Sigmoid colon (tissue), 7 donors: ENCODE data around the gene NUCKS1. TPM values are rescaled to one million over a fixed set of nuclear protein-coding genes. Genes with fewer than 3 reads are reported as not detected.

Source experiments
- DNase-seq: peaks from one replicate; pipeline ENCODE4 v3.0.0-alpha.2; 2019
- H3K27ac ChIP-seq, 4 donors: fragments of 200-600 bp; sonication (generic); one replicate each; pipeline ENCODE4 v1.5.1; 2016 to 2019; ENCODE audit warnings: mild to moderate bottlenecking in 1 of 4
- H3K27me3 ChIP-seq, 3 donors: fragments of 200-600 bp; sonication (generic); one replicate each; pipeline ENCODE4 v1.5.1; 2019; ENCODE audit warnings: mild to moderate bottlenecking in 1 of 3
- H3K36me3 ChIP-seq, 4 donors: fragments of 200-600 bp; sonication (generic); one replicate each; pipeline ENCODE4 v1.5.1; 2016 to 2019
- H3K4me1 ChIP-seq, 4 donors: fragments of 200-600 bp; sonication (generic); one replicate each; pipeline ENCODE4 v1.5.1; 2017 to 2019
- H3K4me3 ChIP-seq, 4 donors: fragments of 200-600 bp; sonication (generic); one replicate each; pipeline ENCODE4 v1.5.1; 2017 to 2019; ENCODE audit warnings: mild to moderate bottlenecking in 2 of 4, moderate library complexity in 1 of 4
- H3K9me3 ChIP-seq, 4 donors: fragments of 200-600 bp in 3 of 4; sonication (generic) in 3 of 4; one replicate each; pipeline versions ENCODE4 v1.5.1 to v1.6.1; 2013 to 2019
- EP300 ChIP-seq, 4 donors: sonication (generic); formaldehyde crosslinking; IDR thresholded peaks; one replicate each; pipeline ENCODE4 v1.6.1; 2017; ENCODE audit warnings: antibody characterized with exemption in 4 of 4
- POLR2A ChIP-seq, 2 donors: fragments of 450-650 bp; IDR thresholded peaks; one replicate each; pipeline ENCODE4 v1.6.1; 2016; ENCODE audit warnings: antibody characterized with exemption in 2 of 2, mild to moderate bottlenecking in 2 of 2, moderate library complexity in 2 of 2
- POLR2AphosphoS5 ChIP-seq, 4 donors: sonication (generic); formaldehyde crosslinking; IDR thresholded peaks; one replicate each; pipeline ENCODE4 v1.6.1; 2017; ENCODE audit warnings: antibody characterized with exemption in 4 of 4
- WGBS, 2 donors: extraction: QIAGEN DNeasy Blood & Tissue Kit; methylation state at CpG; one replicate each; pipeline ENCODE4 v1.1.7; 2013; 5-methylcytosine and 5-hydroxymethylcytosine counted together
- intact Hi-C: fragments of 100-400 bp; cut with DNase I; formaldehyde crosslinking; loops from one replicate; pipeline ENCODE4 v1.15.1; 2023
- polyA plus RNA-seq, 3 donors: library from polyadenylated mRNA; stranded (reverse); fragments of 200-250 nt; gene quantifications; one replicate each; pipeline ENCODE4 v1.2.3, GENCODE V29; 2013
- total RNA-seq, 4 donors: library from RNA; depleted of rRNA; stranded (reverse); fragments of >200 nt; gene quantifications; one replicate each; pipeline ENCODE4 v1.1.0, GENCODE V29; 2016
- TF ChIP-seq, protein P1 (sequence below), 4 experiments: fragments of 450-650 bp in 3 of 4; fragments of 200-600 bp in 1 of 4; IDR thresholded peaks; one replicate each; pipeline ENCODE4 v1.5.1; 2016 to 2019; ENCODE audit warnings: antibody characterized with exemption in 4 of 4, mild to moderate bottlenecking in 3 of 4, moderate library complexity in 2 of 4
- donor health status: healthy with polysubstance abuse.
- donor health status: Bipolar disorder and iron deficiency.
- donor health status: healthy.

NUCKS1 gene
- total and polyA plus RNA-seq, 7 donors = 22.2 to 112 (median 88.9) TPM

DNA sequence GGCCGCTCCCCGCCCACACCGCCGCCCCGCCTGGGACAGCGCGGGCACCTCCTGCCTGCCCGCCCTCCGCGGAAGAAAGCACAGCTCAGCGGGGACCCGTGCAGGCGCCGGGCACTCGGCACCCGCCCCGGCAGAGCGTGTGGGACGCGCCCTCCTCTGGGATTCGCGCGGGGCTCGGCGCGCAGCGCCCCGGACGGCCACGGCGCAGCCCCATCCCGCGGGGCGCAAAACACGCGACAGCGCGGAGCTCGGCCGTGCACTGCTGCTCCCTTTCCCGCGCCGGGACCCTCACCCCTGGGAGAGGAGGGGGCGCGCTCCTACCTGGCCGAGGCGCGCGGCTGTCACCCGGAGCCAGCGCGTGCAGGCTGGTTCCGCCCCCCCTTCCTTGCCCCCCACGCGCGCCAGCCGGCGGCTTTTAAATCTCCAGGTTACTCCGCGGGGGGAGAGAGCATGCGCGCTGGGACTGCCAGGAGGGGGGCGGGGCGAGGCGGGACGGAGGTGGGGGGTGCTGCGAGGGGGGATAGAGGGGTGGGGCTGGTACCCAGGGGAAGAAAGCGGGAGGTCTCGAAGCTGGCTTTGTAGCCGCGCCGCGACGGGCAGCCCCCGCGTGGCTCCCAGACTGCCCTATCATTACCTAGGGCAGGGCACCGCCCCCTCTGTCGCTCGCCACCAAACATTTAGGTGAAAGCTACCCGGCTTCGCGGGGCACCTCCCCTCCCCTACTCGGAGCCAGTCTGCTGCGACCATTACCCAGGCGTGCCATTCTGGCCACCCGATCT is 69.7 kb downstream of the NUCKS1 start, which contains the start of gene SLC45A3:
Gene SLC45A3 (minus strand): TSS at position 437 of the 779 bp plus-strand sequence. CDS start 15,853 bp downstream, outside the sequence.
- H3K27ac ChIP-seq = peak within 1 kb of the TSS in 2 of 4 donors; percentile 8 to 41
- peak within 1 kb of the TSS; percentile 32 to 65 (median 57) for H3K4me3 ChIP-seq
- no peaks in the 10 kb centered on the region for H3K27me3 ChIP-seq
- WGBS, 2 donors = 1% methylated on average over 86 of the region's 86 CpGs
- peaks cover 0 to 24% (median 18%) of the 10 kb centered on the region in 4 donors for H3K4me1 ChIP-seq
- intact Hi-C loops = no loop called here
- no peaks in the 10 kb centered on the region for H3K9me3 ChIP-seq
- H3K36me3 ChIP-seq = no peaks in the 10 kb centered on the region
- TF ChIP-seq, protein P1, sequence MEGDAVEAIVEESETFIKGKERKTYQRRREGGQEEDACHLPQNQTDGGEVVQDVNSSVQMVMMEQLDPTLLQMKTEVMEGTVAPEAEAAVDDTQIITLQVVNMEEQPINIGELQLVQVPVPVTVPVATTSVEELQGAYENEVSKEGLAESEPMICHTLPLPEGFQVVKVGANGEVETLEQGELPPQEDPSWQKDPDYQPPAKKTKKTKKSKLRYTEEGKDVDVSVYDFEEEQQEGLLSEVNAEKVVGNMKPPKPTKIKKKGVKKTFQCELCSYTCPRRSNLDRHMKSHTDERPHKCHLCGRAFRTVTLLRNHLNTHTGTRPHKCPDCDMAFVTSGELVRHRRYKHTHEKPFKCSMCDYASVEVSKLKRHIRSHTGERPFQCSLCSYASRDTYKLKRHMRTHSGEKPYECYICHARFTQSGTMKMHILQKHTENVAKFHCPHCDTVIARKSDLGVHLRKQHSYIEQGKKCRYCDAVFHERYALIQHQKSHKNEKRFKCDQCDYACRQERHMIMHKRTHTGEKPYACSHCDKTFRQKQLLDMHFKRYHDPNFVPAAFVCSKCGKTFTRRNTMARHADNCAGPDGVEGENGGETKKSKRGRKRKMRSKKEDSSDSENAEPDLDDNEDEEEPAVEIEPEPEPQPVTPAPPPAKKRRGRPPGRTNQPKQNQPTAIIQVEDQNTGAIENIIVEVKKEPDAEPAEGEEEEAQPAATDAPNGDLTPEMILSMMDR (IDR thresholded peaks at IDR 0.05) = no peak
- TF ChIP-seq POLR2A (IDR thresholded peaks at IDR 0.05) (no peak), POLR2AphosphoS5 (IDR thresholded peaks at IDR 0.05) (no peak), EP300 (IDR thresholded peaks at IDR 0.05) (no peak)
- DNase-seq = no peak

GRCh38 chr1:205678286-205679111 is 71.5 kb downstream of the NUCKS1 start:
- no peaks in the 10 kb centered on the region for H3K27me3 ChIP-seq
- TF ChIP-seq EP300 (IDR thresholded peaks at IDR 0.05) (no peak), POLR2AphosphoS5 (IDR thresholded peaks at IDR 0.05) (no peak), POLR2A (IDR thresholded peaks at IDR 0.05) (no peak)
- TF ChIP-seq, protein P1 (IDR thresholded peaks at IDR 0.05) = no peak
- H3K9me3 ChIP-seq = no peaks in the 10 kb centered on the region
- peaks cover 0 to 24% (median 18%) of the 10 kb centered on the region in 4 donors for H3K4me1 ChIP-seq
- DNase-seq = no peak
- H3K27ac ChIP-seq = peak overlapping the region in 1 of 4 donors; percentile 27
- intact Hi-C loops = no loop called here
- no peaks in the 10 kb centered on the region for H3K36me3 ChIP-seq
- 53 to 54% methylated on average over 10 of the region's 10 CpGs for WGBS, 2 donors
- H3K4me3 ChIP-seq = no peak overlapping the region

DNA sequence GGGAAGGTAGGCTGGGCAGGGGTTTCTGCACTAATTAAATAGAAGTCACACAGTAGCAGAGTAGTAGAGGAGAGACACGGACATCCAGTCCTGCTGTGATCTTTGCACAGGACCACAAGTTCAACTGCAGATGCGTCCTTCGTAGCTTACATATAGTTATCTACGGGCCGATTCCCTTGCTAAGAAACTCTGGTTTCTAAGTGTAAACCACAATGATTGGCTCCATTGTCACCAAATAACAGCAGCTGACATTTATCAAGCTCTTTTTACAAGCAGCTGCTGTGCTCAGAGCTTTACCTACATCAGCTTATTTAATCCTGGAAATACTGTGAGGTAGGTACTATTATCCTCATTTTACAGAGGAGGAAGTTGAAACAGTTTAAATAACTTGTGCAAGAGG is 72.8 kb downstream of the NUCKS1 start:
- no peaks in the 10 kb centered on the region for H3K36me3 ChIP-seq
- TF ChIP-seq POLR2AphosphoS5 (IDR thresholded peaks at IDR 0.05) (no peak), EP300 (IDR thresholded peaks at IDR 0.05) (no peak), POLR2A (IDR thresholded peaks at IDR 0.05) (no peak)
- TF ChIP-seq, protein P1 (IDR thresholded peaks at IDR 0.05) = no peak
- no peaks in the 10 kb centered on the region for H3K27me3 ChIP-seq
- H3K9me3 ChIP-seq = no peaks in the 10 kb centered on the region
- no peak overlapping the region for H3K4me3 ChIP-seq
- peaks cover 0 to 24% (median 18%) of the 10 kb centered on the region in 4 donors for H3K4me1 ChIP-seq
- intact Hi-C loops = no loop called here
- 21 to 47% methylated on average over 5 of the region's 5 CpGs for WGBS, 2 donors
- DNase-seq = no peak
- no peak overlapping the region for H3K27ac ChIP-seq

DNA sequence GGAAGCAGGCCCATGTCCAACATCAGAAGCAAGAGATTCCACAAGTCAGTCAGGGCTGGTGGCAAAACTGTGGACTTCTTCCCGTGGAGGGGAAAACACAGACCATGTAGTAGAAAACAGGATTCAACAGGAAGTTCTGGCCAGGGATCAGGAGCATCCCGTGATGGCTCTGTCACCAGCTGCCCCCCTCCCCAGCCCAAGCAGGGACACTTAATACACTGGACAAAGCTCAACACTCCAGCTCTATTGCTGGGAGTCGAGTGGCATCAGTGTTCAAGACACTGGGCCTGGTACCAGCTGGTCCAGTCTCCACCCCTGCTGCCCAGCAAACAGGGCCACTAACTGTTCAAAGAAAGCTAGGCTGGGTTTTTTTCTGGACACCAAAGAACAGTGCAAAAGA is 73.4 kb downstream of the NUCKS1 start:
- Histone ChIP-seq H3K36me3 (no peaks in the 10 kb centered on the region), H3K4me3 (no peak overlapping the region), H3K9me3 (no peaks in the 10 kb centered on the region), H3K27ac (no peak overlapping the region), H3K4me1 (peaks cover 0 to 24% (median 18%) of the 10 kb centered on the region in 4 donors), H3K27me3 (no peaks in the 10 kb centered on the region)
- no peak for DNase-seq
- 32 to 67% methylated on average over 3 of the region's 3 CpGs for WGBS, 2 donors
- TF ChIP-seq EP300 (IDR thresholded peaks at IDR 0.05) (no peak), POLR2AphosphoS5 (IDR thresholded peaks at IDR 0.05) (no peak), POLR2A (IDR thresholded peaks at IDR 0.05) (no peak)
- TF ChIP-seq, protein P1 (IDR thresholded peaks at IDR 0.05) = no peak
- intact Hi-C loops = no loop called here
